Activated CD4-positive, alpha-beta T cell treated with anti-CD3 and anti-CD28 coated beads, Interleukin-2, Interleukin-4, amounts not matched to agents 100 ng/mL and 50 ng/mL, durations not matched to agents 16 hours and 8 hours (primary cell): ENCODE measurements around the gene BCAS3.

ENCODE experiments used
- DNase-seq: peaks from one replicate; pipeline ENCODE4 v3.0.0-alpha.2; 2020; ENCODE audit warnings: low spot score

Gene BCAS3

GRCh38 chr17:61366076-61366714 lies 688.5 kb downstream of the BCAS3 start:
- no peak for DNase-seq

GRCh38 chr17:61366715-61367413 lies 689.2 kb downstream of the BCAS3 start:
- no peak for DNase-seq

DNA sequence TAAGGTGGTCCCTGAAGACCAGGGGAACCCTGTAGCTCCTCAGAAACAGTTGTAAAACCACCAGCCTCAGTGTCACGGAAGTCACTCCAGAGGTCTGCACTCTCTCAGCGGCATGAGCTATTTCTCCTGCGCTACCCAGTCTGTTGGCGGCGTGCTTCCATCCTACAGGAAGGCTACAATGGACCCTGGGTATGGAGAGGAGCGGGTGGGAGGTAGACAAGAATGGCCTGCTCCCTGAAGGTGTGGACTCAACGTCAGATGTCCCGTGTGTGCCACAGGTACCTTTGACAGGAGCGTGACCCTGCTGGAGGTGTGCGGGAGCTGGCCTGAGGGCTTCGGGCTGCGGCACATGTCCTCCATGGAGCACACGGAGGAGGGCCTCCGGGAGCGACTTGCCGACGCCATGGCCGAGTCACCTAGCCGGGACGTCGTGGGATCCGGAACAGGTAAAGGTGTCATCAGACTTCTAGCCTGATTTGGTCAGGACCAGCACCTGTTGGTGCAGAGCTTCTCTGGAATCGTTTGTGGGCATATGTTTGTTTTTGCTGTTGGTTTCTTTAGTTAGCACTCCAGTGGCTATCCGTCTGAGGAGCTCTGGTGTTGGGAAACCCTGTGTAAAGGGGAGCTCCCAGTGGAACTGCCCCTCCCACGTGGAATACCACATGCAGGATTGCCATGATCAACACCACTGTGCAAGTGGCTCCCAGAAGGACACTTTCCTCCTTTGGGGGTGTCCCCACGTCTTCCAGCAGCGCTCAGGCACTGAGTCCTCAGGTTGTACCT lies 690.6 kb downstream of the BCAS3 start:
- no peak for DNase-seq

- no peak for DNase-seq
These were observed 691.3 kb downstream of the BCAS3 start for GRCh38 chr17:61368832-61369450.

DNA sequence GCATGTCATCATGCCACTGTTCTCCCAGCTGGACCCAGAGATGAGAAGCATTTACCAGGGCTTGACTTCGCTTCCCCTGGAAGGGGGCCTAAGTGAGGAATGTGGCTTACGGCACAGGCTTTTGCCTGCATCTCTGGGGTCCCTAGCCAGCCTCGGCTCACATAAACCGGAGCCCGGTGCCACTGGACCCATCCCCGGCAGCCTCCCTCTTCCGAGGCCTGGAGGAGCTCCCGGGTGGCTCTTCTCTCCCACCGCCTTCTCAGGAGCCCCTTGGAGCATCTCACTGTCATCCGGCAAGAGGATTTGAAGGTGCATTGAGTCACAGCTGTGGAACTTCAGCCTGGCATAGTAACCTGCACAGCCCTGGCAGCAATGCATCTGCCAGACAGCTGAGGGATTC lies 692.1 kb downstream of the BCAS3 start:
- no peak for DNase-seq

DNA sequence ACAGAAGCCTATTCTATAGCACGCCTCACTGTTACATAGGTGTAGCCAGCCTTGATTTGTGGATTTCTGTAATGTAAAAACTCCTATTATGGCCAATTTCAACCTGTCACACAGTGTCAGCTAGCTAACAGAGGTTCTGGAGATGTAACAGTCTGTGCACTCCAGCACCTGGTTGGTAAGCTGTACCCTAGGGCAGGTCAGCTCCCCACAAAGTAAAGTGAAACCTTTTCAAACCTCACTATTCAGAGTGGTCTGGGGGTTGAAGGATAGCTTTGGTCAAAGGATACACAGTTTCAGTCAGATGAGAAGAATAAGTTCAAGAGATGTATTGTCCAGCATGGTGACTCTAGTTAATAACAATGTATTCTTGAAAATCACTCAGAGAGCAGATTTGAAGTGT lies 693.5 kb downstream of the BCAS3 start:
- DNase-seq: no peak

- DNase-seq: no peak
These were observed 694.0 kb downstream of the BCAS3 start for GRCh38 chr17:61371606-61372005.

DNA sequence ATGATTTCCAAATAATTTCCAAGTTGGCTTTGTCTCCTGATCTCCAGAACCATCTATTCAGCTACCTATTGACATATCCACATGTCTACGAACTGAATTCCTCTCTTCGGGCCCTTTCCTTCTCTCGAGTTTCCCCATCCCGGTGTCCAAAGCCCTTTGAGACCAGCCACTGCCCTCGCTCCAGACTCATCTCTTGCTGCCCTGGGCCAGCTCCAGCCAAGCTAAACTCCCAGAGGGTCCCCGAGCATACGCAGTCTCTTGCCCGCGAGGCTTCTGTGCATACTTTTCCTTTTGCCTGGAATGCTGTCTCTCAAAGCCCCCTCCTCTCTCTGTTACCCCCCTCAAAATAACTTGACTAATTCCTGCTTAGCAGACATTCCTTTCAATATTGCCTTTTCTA lies 694.8 kb downstream of the BCAS3 start:
- no peak for DNase-seq

GRCh38 chr17:61376931-61377838 lies 699.5 kb downstream of the BCAS3 start:
- DNase-seq: no peak

GRCh38 chr17:61378658-61379456 lies 701.2 kb downstream of the BCAS3 start:
- DNase-seq: no peak

DNA sequence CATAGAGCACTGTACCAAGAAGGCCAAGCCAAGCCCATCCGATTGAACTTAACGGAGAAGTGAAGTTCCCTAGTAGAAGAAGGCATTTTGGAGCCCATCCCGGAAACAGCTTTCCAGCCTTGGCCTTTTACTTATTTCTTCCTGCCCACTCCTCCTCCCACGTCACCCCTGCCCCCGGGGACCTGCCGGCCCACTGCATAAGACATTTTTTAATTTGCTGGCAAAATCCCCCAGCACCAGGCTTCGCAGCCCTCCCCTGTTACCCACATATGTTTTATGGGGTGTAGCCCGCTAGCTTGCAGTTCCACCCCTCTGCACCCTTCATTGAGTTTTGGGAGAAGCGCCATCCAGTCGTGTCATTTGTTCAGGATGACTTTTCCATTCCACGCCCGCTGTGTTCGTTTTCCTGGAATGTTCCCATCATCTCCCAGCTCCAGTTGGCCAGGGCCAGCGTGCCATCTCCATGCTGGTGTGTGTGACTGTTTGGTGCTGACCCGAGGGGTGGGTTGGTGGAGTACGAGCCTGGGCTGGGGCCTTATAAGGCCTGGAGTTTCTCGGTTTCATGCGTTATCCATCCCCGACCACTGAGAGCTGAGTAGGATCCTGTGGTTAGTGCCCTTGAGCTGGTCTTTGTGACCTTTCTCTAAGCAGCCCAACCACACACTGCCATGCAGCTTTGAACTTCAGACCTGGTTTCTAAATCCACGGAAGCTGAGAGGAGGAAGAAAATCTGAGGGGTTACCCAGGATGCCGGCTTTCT lies 702.0 kb downstream of the BCAS3 start:
- no peak for DNase-seq

- no peak for DNase-seq
These were observed 702.7 kb downstream of the BCAS3 start for GRCh38 chr17:61380217-61380835.

DNA sequence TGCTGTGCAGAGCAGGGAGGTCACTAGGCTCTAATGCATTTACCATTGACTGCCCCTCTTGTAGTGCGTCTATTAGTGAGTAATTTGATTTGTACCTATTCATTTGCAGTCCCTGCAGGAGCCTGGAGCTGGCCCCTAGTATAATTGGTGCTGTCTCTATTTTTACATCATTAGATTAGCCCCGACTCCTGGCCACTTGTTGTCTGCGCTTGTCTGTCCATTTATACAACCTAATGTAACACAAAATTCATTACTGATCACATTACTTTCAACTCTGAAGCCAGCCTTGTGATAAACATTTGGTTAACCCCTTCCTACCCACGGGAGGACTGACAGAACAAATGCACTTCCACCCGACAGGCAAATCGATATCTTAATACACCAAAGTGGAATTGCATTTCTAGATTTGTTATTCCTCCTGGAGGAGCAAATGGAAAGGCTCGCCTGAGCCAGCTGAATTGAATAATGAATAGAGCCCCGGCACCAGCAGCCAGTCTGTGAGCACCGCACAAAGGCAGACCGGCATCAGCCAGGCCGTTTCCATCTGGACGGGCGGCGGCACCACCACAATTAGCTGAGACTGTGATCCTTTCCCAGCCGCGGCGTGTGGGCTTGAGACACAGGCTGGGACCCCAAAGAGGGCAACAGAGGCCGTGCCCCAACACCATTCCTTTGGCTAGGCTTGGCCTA lies 703.3 kb downstream of the BCAS3 start:
- no peak for DNase-seq

- DNase-seq: no peak
These were observed 703.9 kb downstream of the BCAS3 start for GRCh38 chr17:61381537-61381936.

DNA sequence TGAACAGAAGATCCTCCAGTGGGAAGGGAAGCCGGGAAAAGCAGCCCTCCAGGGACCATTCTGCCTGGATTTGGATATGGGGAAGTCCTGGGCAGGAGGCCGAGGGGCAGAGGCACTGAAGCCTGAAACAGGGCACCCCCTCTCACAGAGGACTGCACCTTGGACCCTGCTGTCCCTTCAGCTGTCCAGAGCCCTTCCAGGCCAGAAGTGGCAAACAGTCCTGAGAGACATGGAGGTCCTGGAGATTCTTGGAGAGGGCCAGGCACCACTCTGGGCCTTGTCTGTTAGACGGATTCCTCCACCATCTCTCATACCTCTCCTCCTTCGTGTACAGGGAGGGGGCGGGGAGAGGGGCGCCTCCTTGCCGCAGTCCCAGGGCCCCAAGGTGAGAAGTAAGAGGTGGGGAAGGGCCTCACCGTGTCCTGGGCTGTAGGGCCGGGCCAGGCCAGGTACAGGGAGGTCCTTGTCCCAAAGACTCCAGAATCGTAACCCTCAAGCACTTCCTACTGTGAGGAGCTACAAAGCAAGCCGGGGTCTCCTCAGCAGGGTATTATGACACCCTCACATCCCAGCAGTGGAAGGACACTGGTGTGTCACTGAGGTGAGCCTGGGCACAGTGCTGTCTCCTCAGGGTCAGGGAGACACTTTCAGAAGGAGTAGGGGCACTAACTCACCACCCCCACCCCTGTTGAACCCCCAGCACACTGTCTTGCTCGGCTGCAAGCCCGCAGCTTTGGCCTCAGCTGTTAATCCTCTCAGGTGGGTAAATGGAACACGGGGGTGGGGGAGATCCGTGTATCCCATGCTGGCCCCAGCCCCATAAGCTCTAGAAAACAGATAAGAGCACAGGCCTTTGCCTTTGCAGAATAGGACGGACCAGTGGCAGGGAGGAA lies 705.4 kb downstream of the BCAS3 start:
- DNase-seq: no peak

- DNase-seq: no peak
These were observed 706.1 kb downstream of the BCAS3 start for GRCh38 chr17:61383689-61384201.

- DNase-seq: no peak
These were observed 706.7 kb downstream of the BCAS3 start for GRCh38 chr17:61384354-61384691.
